CD14-positive monocyte (primary cell): ENCODE data around the gene CDH6. TPM values are rescaled to one million over a fixed set of nuclear protein-coding genes. Genes with fewer than 3 reads are reported as not detected.
A peak's percentile ranks its signal among the peaks of the same experiment; 100 is the strongest.

Experiments
- DNase-seq, 3 donors: peaks; one replicate each; pipeline ENCODE4 v3.0.0-alpha.2; 2011 to 2022
- H2AFZ ChIP-seq: 2 replicates; pipeline ENCODE4 v1.6.0; 2012; ENCODE audit warnings: mild to moderate bottlenecking, low read depth, low read length, inconsistent platforms; ENCODE audit not compliant: insufficient read depth, poor library complexity, severe bottlenecking
- H3K27ac ChIP-seq, 2 donors: 1 replicate in 1 of 2; 2 replicates in 1 of 2; pipeline ENCODE4 v1.5.1; 2012 to 2013; ENCODE audit warnings: low read length in 2 of 2, control low read depth in 1 of 2, inconsistent platforms in 1 of 2, low read depth in 1 of 2, mild to moderate bottlenecking in 1 of 2
- H3K27me3 ChIP-seq, 2 donors: one replicate each; pipeline versions ENCODE4 v1.6.0 to v1.6.1; 2011 to 2013; ENCODE audit warnings: low read length in 2 of 2; ENCODE audit not compliant: control insufficient read depth in 2 of 2, insufficient read depth in 2 of 2
- H3K36me3 ChIP-seq, 2 donors: replicated peaks in 1 of 2; 1 replicate in 1 of 2; 2 replicates in 1 of 2; pipeline versions ENCODE4 v1.5.1 to v1.6.1; 2012 to 2013; ENCODE audit warnings: low read length in 2 of 2, control low read depth in 1 of 2, inconsistent platforms in 1 of 2, mild to moderate bottlenecking in 1 of 2; ENCODE audit not compliant: insufficient read depth in 2 of 2, control insufficient read depth in 1 of 2
- H3K4me1 ChIP-seq, 2 donors: 1 replicate in 1 of 2; 2 replicates in 1 of 2; pipeline versions ENCODE4 v1.5.1 to v1.6.1; 2012 to 2013; ENCODE audit warnings: low read length in 2 of 2, control low read depth in 1 of 2, inconsistent platforms in 1 of 2, mild to moderate bottlenecking in 1 of 2, moderate library complexity in 1 of 2; ENCODE audit not compliant: insufficient read depth in 2 of 2, control insufficient read depth in 1 of 2
- H3K4me2 ChIP-seq: replicated peaks from 2 replicates; pipeline ENCODE3; 2012; ENCODE audit warnings: low read length, moderate library complexity, mild to moderate bottlenecking; ENCODE audit not compliant: poor library complexity, severe bottlenecking; ENCODE audit errors: extremely low read depth
- H3K4me3 ChIP-seq, 3 experiments: fragments of 200-600 bp in 1 of 3; sonication (generic) in 1 of 3; replicated peaks in 1 of 3; 1 replicate in 2 of 3; 2 replicates in 1 of 3; pipeline ENCODE4 v1.5.1; 2011 to 2013; ENCODE audit warnings: low read length in 3 of 3, mild to moderate bottlenecking in 3 of 3, control low read depth in 2 of 3, low read depth in 2 of 3, inconsistent platforms in 1 of 3, moderate library complexity in 1 of 3
- H3K79me2 ChIP-seq: 2 replicates; pipeline ENCODE4 v1.6.0; 2012; ENCODE audit warnings: mild to moderate bottlenecking, control low read depth, inconsistent platforms, low read length, moderate library complexity; ENCODE audit not compliant: insufficient read depth
- H3K9ac ChIP-seq: 2 replicates; pipeline ENCODE4 v1.6.0; 2017; ENCODE audit warnings: low read length, mild to moderate bottlenecking; ENCODE audit not compliant: insufficient read depth, poor library complexity, severe bottlenecking
- H3K9me3 ChIP-seq, 2 donors: replicated peaks in 1 of 2; 1 replicate in 1 of 2; 2 replicates in 1 of 2; pipeline versions ENCODE4 v1.5.1 to v1.6.1; 2012 to 2013; ENCODE audit warnings: low read length in 2 of 2, control low read depth in 1 of 2; ENCODE audit not compliant: control insufficient read depth in 1 of 2, insufficient read depth in 1 of 2
- H4K20me1 ChIP-seq: 2 replicates; pipeline ENCODE4 v1.6.0; 2012; ENCODE audit warnings: mild to moderate bottlenecking, low read length, control low read depth, moderate library complexity; ENCODE audit not compliant: insufficient read depth
- H3K27ac Mint-ChIP-seq, 7 donors: one replicate each; pipeline ENCODE4 v1.8.0; 2020; ENCODE audit warnings: mild to moderate bottlenecking in 7 of 7, mixed read lengths in 7 of 7, moderate library complexity in 6 of 7, inconsistent platforms in 2 of 7
- H3K27me3 Mint-ChIP-seq, 3 donors: one replicate each; pipeline ENCODE4 v1.8.0; 2021 to 2022; ENCODE audit warnings: low read depth in 3 of 3, mild to moderate bottlenecking in 3 of 3, mixed read lengths in 3 of 3, moderate library complexity in 3 of 3, inconsistent platforms in 1 of 3
- H3K36me3 Mint-ChIP-seq, 2 donors: one replicate each; pipeline ENCODE4 v1.8.0; 2020; ENCODE audit warnings: mixed read lengths in 2 of 2, inconsistent platforms in 1 of 2, mild to moderate bottlenecking in 1 of 2
- H3K4me1 Mint-ChIP-seq: one replicate; pipeline ENCODE4 v1.8.0; 2020; ENCODE audit warnings: mild to moderate bottlenecking, mixed read lengths
- H3K4me3 Mint-ChIP-seq, 2 donors: one replicate each; pipeline ENCODE4 v1.8.0; 2020; ENCODE audit warnings: mild to moderate bottlenecking in 2 of 2, mixed read lengths in 2 of 2, moderate library complexity in 1 of 2
- H3K9me3 Mint-ChIP-seq, 7 donors: one replicate each; pipeline ENCODE4 v1.8.0; 2020 to 2022; ENCODE audit warnings: mixed read lengths in 7 of 7, mild to moderate bottlenecking in 6 of 7, moderate library complexity in 6 of 7, inconsistent platforms in 2 of 7
- WGBS: methylation state at CpG from one replicate; pipeline ENCODE4 v1.1.5; 2013; ENCODE audit warnings: missing lambda C conversion rate; ENCODE audit not compliant: insufficient coverage; 5-methylcytosine and 5-hydroxymethylcytosine counted together
- intact Hi-C, 2 donors: fragments of 100-400 bp; cut with micrococcal nuclease; formaldehyde crosslinking; loops; one replicate each; pipeline versions ENCODE4 v1.15.0 to v1.15.1; 2023
- polyA plus RNA-seq, 3 donors: library from polyadenylated mRNA; depleted of rRNA in 1 of 3; unstranded in 2 of 3; stranded (reverse) in 1 of 3; fragments of 300-500 nt in 2 of 3; fragments of >200 nt in 1 of 3; fragmentation: Illumina TruSeq in 2 of 3; gene quantifications; 1 replicate in 2 of 3; 2 replicates in 1 of 3; pipeline ENCODE4 v1.2.3, GENCODE V29; 2012 to 2021
- TF ChIP-seq, protein P1 (sequence below): fragments of 200-600 bp; IDR thresholded peaks from one replicate; pipeline ENCODE4 v1.8.0; 2022; ENCODE audit warnings: antibody characterized with exemption, mild to moderate bottlenecking

Gene CDH6
- polyA plus RNA-seq, 3 donors: not detected

DNA sequence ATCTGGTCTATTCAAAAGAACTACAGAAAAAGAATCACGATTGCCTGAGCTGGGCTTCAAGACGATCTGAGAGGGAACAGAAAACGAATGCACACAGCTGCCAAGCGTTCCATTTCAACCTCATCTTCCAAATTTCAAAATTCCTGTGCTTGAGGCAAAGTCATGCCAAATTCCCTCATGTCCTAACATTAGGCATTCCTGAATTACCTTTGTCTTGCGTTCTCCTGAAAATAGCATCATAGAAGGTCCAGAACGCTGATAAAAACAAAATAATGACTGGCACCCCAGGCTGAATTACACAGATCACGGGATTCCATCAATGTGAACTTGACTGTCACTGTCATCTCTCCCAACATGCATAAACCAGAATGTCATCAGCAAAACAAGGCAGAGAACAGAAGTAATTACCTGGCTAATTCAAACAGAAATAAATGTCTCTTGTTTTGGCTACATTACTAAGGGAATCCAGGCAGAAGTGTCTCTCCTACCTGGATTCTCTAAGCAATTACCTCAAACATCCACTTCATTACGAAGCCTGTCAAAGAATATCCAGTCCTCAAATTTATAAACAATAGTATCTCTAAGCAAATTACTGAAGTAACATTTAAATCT, 12.0 kb upstream of the CDH6 start:
- Histone ChIP-seq H3K9me3 (peaks cover 0 to 4% of the 10 kb centered on the region in 2 donors), H3K27me3 (peaks cover 0 to 2% of the 10 kb centered on the region in 2 donors), H3K4me2 (no peak overlapping the region), H4K20me1 (no peaks in the 10 kb centered on the region), H3K79me2 (no peaks in the 10 kb centered on the region), H3K4me3 (no peak overlapping the region), H3K4me1 (no peaks in the 10 kb centered on the region), H3K36me3 (no peaks in the 10 kb centered on the region), H3K27ac (no peak overlapping the region), H3K9ac (no peak overlapping the region), H2AFZ (no peak overlapping the region)
- peaks cover 1 to 11% (median 5%) of the 10 kb centered on the region in 3 donors for H3K27me3 Mint-ChIP-seq
- TF ChIP-seq, protein P1, sequence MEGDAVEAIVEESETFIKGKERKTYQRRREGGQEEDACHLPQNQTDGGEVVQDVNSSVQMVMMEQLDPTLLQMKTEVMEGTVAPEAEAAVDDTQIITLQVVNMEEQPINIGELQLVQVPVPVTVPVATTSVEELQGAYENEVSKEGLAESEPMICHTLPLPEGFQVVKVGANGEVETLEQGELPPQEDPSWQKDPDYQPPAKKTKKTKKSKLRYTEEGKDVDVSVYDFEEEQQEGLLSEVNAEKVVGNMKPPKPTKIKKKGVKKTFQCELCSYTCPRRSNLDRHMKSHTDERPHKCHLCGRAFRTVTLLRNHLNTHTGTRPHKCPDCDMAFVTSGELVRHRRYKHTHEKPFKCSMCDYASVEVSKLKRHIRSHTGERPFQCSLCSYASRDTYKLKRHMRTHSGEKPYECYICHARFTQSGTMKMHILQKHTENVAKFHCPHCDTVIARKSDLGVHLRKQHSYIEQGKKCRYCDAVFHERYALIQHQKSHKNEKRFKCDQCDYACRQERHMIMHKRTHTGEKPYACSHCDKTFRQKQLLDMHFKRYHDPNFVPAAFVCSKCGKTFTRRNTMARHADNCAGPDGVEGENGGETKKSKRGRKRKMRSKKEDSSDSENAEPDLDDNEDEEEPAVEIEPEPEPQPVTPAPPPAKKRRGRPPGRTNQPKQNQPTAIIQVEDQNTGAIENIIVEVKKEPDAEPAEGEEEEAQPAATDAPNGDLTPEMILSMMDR: no peak
- peaks cover 0 to 6% (median 0%) of the 10 kb centered on the region in 7 donors for H3K9me3 Mint-ChIP-seq
- H3K4me3 Mint-ChIP-seq: no peak overlapping the region
- DNase-seq: no peak
- no peaks in the 10 kb centered on the region for H3K4me1 Mint-ChIP-seq
- H3K27ac Mint-ChIP-seq: no peak overlapping the region
- WGBS: 93% methylated on average over 7 of the region's 8 CpGs
- intact Hi-C loops: no loop called here
- no peaks in the 10 kb centered on the region for H3K36me3 Mint-ChIP-seq

GRCh38 chr5:31182136-31182535, 11.3 kb upstream of the CDH6 start:
- Histone ChIP-seq H3K4me1 (no peaks in the 10 kb centered on the region), H3K27ac (no peak overlapping the region), H3K4me2 (no peak overlapping the region), H2AFZ (no peak overlapping the region), H4K20me1 (no peaks in the 10 kb centered on the region), H3K36me3 (no peaks in the 10 kb centered on the region), H3K9ac (no peak overlapping the region), H3K27me3 (peaks cover 0 to 2% of the 10 kb centered on the region in 2 donors), H3K79me2 (no peaks in the 10 kb centered on the region), H3K4me3 (no peak overlapping the region), H3K9me3 (peaks cover 0 to 4% of the 10 kb centered on the region in 2 donors)
- peak overlapping the region in 1 of 7 donors; percentile 17 for H3K27ac Mint-ChIP-seq
- peaks cover 1 to 13% (median 5%) of the 10 kb centered on the region in 3 donors for H3K27me3 Mint-ChIP-seq
- peaks cover 0 to 6% (median 0%) of the 10 kb centered on the region in 7 donors for H3K9me3 Mint-ChIP-seq
- WGBS: no CpG with 5 or more reads among the region's 6 CpGs
- no peaks in the 10 kb centered on the region for H3K4me1 Mint-ChIP-seq
- H3K36me3 Mint-ChIP-seq: no peaks in the 10 kb centered on the region
- intact Hi-C loops: no loop called here
- no peak for DNase-seq
- no peak overlapping the region for H3K4me3 Mint-ChIP-seq
- TF ChIP-seq, protein P1: no peak
